GM18499 (cell line): ENCODE data around the gene ARHGAP15.
"Not testable (repeated sequence)": the region's sequence is repeated elsewhere in the genome, so short reads cannot be mapped to it uniquely, and the experiment has no call there.

Experiments
- ATAC-seq: cut with Tn5 transposase; IDR thresholded peaks from one replicate; pipeline ENCODE4 v1.9.1; 2021; ENCODE audit warnings: moderate number of reproducible peaks; ENCODE audit not compliant: insufficient read depth, unreplicated experiment

The ARHGAP15 gene

DNA sequence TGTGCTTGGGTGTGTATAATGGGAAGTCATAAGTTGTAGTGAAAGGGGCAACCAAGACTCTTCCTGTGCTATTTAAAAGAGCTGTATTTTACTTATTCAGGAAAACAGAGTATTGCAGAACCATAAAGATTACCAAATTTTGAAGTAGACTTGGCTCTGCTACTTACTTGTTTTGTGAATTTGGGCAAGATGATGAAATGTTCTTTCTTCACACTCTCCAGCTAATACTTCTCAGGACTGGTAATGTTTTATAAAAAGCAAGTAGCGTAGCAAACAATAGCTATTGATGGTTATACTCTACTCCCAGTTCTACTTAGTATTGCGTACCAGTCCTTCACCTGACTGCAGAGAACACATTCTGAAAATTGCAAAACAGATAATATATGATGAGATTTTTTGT is 374.1 kb downstream of the ARHGAP15 start:
- no peak for ATAC-seq

DNA sequence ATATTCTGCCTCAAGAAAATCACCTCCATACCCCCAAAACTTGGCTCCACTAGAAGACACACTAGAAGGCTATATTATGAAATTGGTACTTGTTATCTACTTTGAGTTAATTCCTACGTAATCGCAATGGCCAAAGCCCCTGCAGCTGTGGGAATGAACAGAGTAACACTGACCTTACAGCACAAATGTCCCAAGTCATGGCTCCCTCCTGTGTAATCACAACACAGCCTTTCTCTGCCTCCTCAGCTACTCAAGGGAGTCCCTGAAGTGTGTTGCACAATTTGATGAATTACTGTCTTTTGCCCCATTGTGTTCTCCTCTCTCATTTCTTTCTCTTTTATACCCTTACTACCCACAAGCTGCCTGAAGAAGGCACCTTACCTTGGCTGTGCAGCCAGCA is 375.2 kb downstream of the ARHGAP15 start:
- ATAC-seq = no peak

DNA sequence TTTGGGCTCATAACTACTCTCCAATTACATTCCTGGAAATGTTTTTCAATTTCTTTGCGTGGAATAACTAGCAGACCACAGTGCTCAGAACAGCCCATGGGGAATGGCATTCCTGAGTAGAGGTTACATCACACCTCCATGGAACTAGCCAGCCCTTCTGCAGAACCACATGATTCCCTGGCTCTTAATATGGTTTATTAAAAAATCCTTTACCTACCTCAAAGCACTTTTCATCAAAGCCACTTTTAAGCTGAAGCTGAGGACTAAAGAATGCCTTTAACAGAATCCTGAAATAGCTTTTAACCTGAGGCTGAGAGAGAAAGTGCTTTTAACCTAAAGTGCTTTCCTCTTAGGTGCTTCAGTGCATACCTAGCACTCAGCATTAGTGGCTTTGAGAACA is 376.3 kb downstream of the ARHGAP15 start:
- no peak for ATAC-seq

DNA sequence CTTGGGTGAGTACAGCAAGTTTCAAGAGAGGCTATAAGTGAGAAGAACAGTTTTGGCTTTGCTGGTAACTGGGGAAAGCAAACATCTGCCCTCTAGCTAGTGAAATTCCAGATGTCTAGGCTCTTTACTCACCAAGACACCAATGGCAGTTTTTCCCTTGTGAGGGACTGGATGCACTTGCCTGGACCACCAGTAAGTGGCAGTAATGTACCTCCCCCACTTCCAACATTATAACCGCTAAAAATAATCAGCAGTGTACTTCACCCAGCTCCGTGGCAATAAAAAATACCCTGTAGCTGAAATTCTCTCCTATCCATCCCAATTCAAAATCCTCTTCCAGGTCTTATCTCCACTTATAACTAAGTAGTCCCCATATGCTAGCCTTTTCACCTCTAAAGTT is 383.9 kb downstream of the ARHGAP15 start:
- no peak for ATAC-seq

DNA sequence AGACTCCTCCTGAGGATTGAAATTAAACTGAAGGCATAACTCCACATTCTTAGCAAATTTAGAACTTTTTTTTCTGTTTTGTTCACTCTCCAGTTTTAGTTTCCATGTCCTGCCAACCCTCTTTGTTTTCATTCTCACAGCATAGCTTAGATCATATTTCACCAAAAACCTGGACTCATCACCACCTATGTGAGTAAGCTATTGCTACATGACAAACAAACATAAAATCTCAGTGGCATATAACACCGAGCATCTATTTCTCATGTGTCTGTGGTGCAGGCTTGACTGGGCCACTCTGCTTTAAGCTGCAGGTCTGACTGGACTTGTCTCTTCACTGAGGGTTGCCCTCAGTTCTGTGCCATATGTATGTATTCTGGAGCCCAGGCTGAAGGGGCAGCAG is 385.2 kb downstream of the ARHGAP15 start:
- ATAC-seq = no peak

DNA sequence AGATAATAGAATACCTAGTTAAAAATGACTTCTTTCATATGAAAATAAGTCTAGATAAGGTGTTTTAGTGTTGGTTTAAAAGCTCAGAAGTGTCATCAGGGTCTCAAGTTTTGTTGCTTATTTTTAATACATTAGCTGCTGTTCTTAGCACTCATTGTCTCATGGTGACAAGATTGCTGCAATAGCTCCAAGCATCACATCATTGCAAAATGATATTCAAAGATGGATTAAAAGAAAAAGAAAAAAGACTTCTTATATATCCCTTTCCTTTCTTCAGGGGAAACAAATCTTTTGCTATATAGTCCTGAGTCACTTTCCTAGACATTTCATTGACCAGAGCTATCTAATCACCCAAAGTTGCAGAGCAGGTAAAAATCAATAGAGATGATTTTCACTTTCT is 386.1 kb downstream of the ARHGAP15 start:
- ATAC-seq = no peak

DNA sequence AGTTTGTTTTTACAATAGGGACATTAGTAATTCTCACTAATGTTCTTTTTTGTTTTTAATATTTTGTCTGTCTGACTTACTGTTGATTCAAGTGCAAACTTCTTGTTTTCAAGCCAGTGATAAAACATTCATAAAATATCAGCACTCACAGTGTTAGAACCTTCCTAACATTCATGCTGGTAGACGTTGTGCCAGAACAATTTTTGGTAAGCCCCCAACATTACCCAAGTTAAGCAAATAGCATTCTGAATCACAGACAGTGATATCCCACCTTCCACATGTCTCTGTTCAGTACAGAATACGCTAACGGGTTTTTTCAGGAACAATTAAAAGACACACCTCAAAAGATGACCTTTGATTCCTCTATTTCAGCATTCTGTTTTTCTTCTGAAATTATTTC is 390.3 kb downstream of the ARHGAP15 start:
- ATAC-seq = no peak

DNA sequence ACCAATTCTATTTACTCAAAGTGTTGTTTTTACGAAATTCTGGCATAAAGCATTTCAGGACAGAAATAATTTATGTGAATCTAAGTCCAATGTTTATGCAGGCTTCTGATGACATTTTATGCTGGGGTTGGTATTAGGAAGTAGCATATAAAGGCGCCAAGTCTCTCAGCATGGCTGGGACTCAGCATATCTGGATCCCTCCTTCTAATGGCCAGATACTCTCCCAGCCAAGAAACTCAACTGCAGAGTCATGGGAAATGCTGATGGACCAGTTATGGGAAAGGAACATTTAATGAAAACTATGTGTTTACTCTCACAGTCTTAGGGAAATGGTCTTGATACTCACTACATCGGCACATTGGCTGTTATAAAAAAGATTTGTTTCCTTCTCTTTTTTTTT is 392.2 kb downstream of the ARHGAP15 start:
- no peak for ATAC-seq

DNA sequence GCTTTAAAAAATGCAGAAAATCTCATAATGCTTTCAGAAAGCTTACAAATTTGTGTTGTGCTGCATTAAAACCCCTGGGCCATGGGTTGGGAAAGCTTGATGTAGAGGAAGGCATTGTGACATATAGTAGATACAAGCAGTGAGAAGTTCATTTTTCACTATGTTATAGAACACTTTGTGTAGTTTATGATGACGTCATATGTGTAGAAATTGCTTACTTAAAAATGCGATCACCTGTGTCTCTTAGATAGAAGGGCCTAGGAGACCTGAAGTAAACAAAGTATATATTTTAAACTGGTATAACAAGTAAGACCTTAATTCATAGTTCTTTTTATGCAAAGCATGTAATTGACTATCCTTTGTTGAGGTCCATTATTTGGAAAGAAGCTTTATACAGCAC is 393.5 kb downstream of the ARHGAP15 start:
- ATAC-seq = no peak

DNA sequence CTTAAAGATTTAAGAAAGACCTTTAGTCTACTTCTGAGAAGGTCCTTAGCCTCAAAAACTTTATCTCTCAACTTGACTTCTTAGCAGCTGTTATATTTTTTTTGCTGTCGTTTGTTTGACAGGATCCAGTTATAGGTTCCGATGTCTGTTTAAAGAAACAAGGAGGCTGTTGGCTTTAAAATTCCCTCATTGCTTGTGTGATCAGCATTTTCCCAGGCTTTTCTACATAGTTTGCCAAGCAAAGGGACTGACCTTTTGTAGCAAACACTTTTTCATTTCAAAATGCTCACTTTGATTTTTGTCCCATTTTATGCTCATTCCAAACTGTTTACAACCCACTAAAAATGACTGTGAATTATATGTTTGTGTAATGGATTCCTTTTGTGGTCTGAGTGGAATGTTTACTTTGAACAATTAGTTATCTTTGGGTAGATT is 394.9 kb downstream of the ARHGAP15 start:
- no peak for ATAC-seq

DNA sequence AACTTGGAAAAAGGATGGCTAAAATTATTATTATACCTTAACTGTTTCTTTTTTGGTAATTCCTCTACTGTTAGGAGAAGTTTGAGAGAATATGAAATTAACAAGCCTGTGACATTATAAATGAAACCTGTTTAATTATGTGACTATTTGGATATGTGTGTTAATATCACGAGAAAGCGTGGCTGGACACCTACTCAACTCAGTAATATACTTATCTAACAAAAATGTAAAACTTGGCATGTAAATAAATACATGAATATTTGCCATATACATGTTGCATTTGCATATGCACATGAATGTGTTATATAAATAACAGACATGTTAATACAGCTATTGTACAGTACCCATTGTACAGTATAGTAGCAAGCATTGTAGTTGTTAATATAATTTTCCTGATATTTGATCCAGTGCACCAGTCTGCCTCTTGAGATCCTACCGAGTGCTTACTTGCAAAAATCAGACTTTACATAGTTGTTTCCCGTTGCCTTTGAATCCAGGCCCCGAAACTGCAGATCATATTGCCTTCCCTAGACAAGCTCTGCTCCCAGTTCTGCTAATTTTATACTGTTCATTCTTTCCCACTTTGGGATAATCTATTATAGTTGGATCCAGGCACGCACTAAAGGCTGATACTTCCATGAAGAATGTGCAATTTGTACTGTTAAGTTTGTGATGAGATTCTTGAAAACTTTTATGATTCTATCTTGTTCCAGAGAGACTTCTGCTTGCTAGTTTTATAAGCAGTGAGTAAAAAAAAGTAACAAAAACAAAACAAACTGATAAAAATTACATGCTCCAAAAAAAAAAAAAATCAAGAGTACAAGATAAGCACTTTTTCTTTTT is 395.6 kb downstream of the ARHGAP15 start:
- no peak for ATAC-seq

DNA sequence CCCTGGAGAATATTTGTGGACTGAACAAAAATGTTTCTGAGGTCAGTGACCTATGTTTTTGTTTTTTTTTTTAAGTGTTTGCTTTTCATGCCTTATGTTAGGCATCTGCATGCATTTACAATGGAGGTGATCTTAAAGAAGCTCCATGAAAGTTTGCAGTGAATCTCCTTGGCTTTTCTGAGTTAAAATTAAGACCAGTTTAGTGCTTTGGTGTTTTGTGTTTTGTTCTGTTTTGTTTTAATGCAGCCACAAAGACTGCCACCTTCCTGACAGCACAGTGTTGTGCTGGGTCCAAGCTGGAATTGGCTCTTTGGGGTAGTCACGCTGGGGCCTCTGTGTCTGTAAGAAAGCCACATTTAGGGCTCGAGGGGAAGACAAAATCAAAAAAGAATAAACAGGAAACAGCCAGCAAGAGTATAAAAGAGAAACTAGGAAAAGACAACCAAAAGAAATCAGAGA is 396.2 kb downstream of the ARHGAP15 start:
- ATAC-seq = no peak

DNA sequence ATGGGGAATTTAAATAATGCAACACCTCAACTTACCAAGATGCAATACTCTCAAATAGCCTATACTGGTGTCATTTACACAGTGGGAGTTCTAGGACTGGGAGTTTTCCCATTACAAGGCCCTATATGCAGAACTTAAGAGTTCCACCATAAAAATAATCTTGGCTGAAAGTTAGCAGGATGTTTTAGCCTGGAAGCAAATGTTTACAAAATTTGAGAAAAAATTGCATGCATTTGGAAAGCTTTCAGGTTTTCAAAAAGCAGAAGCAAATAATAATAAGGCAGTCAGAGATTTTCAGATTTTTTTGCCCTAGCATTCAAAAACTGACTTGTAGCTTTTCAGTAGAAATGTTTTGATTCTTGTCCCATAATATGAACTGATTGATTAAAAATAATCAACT is 397.3 kb downstream of the ARHGAP15 start:
- no peak for ATAC-seq

DNA sequence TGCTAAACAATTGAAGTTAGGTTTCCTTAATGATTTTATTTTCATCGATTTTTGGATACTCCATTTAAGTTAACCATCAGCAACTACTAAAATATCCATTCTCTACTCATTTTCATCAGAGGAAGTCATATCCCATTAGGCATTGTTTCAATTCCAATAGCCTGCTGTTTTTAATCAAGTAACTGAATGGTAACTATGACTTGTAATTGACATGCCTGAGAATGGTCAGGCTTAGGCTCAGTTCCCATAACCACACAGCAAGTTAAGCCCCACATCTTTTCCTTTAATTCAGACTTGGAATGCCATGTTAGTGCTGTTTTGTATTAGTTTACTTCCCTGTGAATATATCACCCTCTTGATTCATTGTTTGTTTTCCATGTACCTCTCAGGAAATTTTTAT is 398.8 kb downstream of the ARHGAP15 start:
- ATAC-seq = no peak

DNA sequence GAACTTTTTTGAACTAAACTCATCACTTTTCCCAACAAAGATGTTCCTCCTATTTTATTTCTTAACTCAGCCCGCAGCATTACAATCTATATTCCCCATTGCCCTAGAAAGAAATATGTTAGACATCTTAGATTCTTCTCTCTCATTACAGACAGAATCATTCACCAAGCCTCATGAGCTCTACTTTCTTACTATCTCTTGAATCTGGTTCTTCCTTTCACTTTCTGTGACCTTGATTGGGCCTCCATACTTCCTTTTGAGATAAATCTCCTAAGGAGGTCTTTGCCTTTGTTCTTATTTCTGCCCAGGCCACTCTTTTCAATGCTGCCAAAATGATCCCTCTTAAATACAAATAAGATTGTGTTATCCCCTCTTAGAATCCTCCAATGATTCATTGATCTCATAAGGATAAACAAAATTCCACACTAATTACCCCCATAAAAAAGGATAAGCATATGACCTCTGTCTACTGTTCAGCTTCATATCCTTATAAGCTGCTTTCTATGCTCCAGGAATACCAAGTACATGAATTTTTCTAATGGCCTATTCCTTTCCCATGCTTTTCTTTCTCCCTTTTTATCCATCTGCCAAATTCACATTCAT is 400.0 kb downstream of the ARHGAP15 start:
- ATAC-seq = no peak

DNA sequence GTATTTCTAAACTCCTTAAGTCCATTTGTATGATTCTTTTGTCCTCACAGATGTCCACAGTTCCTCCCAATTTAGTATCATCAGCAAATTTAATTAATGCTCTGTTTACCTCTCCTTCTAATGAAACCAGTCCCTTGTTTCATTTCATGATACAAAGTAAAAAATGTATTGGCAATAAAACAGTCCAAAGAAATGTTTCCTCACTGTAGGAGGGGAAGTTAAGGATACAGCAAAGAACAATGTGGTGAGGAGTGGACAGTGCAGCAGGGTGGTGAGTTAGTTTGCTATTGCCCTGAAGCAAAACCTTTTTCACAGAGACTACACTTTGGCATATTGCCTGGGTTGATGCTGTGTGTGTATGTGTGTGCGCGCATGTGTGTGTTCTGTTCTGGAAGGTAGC is 401.5 kb downstream of the ARHGAP15 start:
- no peak for ATAC-seq

DNA sequence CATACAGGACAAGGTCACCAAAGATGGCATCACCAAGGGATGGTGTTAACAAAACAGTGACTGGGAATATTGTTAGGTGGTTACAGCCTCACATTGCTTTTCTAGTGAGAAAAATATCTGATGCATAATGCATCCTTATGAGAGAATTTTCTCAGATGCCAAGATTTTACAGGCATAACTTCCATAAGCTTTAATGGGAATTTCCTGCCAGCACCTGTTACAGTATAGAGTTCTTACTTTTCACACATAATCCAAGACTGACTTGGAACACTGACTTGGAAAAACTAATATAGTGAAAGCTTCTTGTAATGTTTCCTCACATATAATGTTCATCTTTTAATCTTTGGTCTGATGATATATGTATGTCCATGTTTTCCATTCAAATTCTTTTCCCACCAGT is 402.8 kb downstream of the ARHGAP15 start:
- no peak for ATAC-seq

DNA sequence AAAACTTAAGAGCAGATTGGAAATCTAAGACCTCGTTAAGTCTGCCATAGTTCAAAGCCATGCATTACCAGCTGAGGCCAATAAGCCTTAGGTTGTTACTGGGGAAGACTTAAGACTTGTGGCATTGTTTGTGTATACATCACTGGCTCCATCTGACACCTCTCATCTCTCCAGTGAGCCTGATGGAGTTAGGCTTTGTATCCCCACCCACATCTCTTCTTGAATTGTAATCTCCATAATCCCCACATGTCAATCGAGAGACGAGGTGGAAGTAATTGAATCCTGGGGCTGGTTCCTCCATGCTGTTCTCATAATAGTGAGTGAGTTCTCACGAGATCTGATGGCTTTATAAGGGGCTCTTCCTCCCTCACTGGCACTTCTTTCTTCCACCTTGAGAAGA is 404.6 kb downstream of the ARHGAP15 start:
- no peak for ATAC-seq

DNA sequence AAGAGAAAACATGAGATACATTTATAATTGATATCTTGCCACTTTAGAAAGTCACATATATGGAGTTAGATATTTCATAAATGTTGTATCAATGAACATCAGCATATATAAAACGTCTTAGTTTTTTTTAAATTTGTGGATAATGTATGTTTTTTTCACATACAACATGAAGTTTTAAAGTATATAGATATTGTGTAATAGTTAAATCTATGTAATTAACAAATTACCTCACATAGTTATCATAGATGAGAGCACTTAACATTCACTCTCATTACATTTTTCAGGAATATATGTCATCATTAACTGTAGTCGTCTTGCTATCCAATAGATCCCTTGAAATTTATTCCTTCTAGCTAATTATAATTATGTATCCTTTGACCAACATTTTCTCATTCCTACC is 406.6 kb downstream of the ARHGAP15 start:
- no peak for ATAC-seq

DNA sequence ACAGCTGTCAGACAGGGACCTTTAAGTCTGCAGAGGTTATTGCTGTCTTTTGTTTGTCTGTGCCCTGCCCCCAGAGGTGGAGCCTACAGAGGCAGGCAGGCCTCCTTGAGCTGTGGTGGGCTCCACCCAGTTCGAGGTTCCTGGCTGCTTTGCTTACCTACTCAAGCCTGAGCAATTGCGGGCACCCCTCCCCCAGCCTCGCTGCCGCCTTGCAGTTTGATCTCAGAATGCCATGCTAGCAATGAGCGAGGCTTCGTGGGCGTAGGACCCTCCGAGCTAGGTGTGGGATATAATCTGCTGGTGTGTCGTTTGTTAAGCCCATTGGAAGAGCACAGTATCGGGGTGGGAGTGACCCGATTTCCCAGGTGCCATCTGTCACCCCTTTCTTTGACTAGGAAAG is 412.7 kb downstream of the ARHGAP15 start:
- not testable (repeated sequence) for ATAC-seq

DNA sequence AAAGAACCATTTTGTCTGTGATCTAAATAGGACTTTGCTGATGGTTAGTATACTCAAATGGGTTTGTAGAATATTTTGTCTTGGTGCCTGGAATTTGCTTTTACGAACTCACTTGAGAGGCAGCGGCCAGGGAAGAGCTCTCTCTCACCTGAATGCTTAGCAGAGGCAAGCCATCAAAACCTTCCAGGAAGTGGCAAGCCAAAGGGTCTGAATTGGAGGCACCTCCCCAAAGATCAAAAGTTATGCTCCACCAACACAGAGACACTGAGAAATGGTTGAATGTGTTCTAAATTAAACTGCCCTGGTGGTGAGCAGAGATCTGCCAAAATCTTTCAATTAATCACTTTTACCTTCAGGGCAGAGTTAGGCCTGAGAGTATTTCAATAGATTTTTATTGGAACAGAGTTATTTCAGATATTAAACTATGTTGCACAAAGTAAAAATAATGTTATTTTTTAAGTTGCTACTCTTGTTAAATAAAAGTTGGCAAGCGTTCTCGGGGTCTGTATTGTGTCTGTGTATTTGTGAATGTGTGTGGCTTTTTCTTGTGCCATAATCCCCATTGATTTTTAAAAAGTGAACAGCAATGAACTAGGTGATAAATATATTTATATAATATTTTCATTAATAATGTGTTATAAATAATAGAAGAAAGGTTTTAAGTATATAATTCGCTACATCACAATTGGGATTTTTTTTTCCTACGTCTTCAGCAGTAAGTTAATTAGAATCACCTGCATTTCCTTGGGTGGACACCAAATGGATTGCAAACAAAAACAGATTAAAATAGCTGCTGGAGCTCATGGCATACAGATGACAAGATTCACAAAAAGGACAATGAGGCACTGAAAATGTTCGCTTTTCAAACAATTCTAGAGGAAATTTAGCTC is 416.1 kb downstream of the ARHGAP15 start:
- no peak for ATAC-seq
